ENCODE data around the gene ITPR3. TPM values are rescaled to one million over a fixed set of nuclear protein-coding genes. Genes with fewer than 3 reads are reported as not detected.
A peak's percentile ranks its signal among the peaks of the same experiment; 100 is the strongest.

Gene ITPR3
- total RNA-seq, 1 experiment from 2014 or later, result 103 TPM

DNA sequence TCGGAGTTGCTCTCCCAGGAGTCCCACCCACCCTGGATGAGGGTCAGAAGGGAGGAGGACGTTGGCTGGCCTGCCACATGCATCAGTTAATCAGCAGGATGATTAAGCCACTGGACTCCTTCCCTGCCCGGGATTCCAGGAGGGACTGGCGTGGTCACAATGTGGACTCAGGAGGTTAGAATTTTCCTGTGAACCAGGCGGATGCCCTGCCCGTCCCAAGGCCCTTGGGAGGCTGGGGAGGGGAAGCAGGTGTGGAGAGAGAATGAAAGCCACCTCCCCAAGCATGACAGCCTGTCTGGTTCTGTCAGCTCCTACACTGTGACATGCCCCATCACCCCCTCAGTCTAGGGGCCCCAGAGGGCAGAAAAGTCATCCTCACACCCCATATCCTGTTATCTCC is 11.6 kb upstream of the ITPR3 start:
- Histone ChIP-seq H3K9ac (ENCODE audit: low read length) (no peak overlapping the region), H3K4me3 (replicated peaks in 1 of 2; ENCODE audit: low read depth in 1 of 2, low read length in 2 of 2) (no peak overlapping the region), H4K20me1 (ENCODE audit: insufficient read depth) (no peaks in the 10 kb centered on the region), H3K36me3 (ENCODE audit: control insufficient read depth in 1 of 2, insufficient read depth in 2 of 2, low read length in 2 of 2) (no peaks in the 10 kb centered on the region), H3K79me2 (ENCODE audit: insufficient read depth, low read length) (no peaks in the 10 kb centered on the region), H3K9me3 (ENCODE audit: control insufficient read depth in 1 of 2, insufficient read depth in 1 of 2, low read depth in 1 of 2, low read length in 2 of 2) (no peaks in the 10 kb centered on the region), H3K4me1 (ENCODE audit: control insufficient read depth in 1 of 2, insufficient read depth in 2 of 2, low read length in 2 of 2) (peaks cover 11 to 90% of the 10 kb centered on the region in 2 experiments), H3K27me3 (ENCODE audit: insufficient read depth, low read length) (no peaks in the 10 kb centered on the region), H3K27ac (ENCODE audit: low read depth, low read length) (no peak overlapping the region), H2AFZ (ENCODE audit: low read depth, low read length, poor library complexity, severe bottlenecking) (no peak overlapping the region), H3K4me2 (ENCODE audit: low read length) (0 out of 2 replicates have a peak overlapping the region, but pooled peaks have one; percentile 22), H3K9me2 (ENCODE audit: insufficient read depth) (no peaks in the 10 kb centered on the region)
- intact Hi-C loops (cut with micrococcal nuclease), result no loop called here
- BruUV-seq (replicated peaks), result no TSS peak
- ATAC-seq, result no peak
- CTCF ChIA-PET, result no interaction called here
- no peak for TF ChIP-seq CBX3 (IDR thresholded peaks at IDR 0.05; ENCODE audit: low read depth)
- no peak for TF ChIP-seq POLR2A (IDR thresholded peaks at IDR 0.05; ENCODE audit: borderline replicate concordance, extremely low read depth, insufficient read depth, insufficient read length)
- TF ChIP-seq CEBPB (IDR thresholded peaks at IDR 0.05; ENCODE audit: low read depth), result no peak
- no peak for TF ChIP-seq JUND (IDR thresholded peaks at IDR 0.05)
- TF ChIP-seq YY1 (IDR thresholded peaks at IDR 0.05; ENCODE audit: extremely low read depth, insufficient replicate concordance, low read depth, low read length), result no peak
- TF ChIP-seq EZH2phosphoT487 (IDR thresholded peaks at IDR 0.05; ENCODE audit: borderline replicate concordance), result no peak
- TF ChIP-seq SRF (IDR thresholded peaks at IDR 0.05; ENCODE audit: low read depth), result no peak
- no peak for TF ChIP-seq SP1 (IDR thresholded peaks at IDR 0.05; ENCODE audit: low read depth)
- TF ChIP-seq, protein P1, sequence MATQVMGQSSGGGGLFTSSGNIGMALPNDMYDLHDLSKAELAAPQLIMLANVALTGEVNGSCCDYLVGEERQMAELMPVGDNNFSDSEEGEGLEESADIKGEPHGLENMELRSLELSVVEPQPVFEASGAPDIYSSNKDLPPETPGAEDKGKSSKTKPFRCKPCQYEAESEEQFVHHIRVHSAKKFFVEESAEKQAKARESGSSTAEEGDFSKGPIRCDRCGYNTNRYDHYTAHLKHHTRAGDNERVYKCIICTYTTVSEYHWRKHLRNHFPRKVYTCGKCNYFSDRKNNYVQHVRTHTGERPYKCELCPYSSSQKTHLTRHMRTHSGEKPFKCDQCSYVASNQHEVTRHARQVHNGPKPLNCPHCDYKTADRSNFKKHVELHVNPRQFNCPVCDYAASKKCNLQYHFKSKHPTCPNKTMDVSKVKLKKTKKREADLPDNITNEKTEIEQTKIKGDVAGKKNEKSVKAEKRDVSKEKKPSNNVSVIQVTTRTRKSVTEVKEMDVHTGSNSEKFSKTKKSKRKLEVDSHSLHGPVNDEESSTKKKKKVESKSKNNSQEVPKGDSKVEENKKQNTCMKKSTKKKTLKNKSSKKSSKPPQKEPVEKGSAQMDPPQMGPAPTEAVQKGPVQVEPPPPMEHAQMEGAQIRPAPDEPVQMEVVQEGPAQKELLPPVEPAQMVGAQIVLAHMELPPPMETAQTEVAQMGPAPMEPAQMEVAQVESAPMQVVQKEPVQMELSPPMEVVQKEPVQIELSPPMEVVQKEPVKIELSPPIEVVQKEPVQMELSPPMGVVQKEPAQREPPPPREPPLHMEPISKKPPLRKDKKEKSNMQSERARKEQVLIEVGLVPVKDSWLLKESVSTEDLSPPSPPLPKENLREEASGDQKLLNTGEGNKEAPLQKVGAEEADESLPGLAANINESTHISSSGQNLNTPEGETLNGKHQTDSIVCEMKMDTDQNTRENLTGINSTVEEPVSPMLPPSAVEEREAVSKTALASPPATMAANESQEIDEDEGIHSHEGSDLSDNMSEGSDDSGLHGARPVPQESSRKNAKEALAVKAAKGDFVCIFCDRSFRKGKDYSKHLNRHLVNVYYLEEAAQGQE (IDR thresholded peaks at IDR 0.05; ENCODE audit: low read depth), result no peak
- TF ChIP-seq FOSL1 (IDR thresholded peaks at IDR 0.05; ENCODE audit: low read depth), result no peak
- TF ChIP-seq SIN3A (IDR thresholded peaks at IDR 0.05; ENCODE audit: low read depth), result no peak
- DNase-seq (ENCODE audit: low read depth, low spot score), result no peak
- RAD21 ChIA-PET (ENCODE audit: low non-redundant PET in 1 of 2, low total read pairs in 2 of 2, uncharacterized antibody in 2 of 2, unreplicated experiment in 2 of 2), result no interaction called here
- POLR2A ChIA-PET, result no interaction called here
